B cell (primary cell): ENCODE measurements around the gene CD8B.

ENCODE experiments used
- CTCF ChIP-seq: fragments of 200-600 bp; IDR thresholded peaks from one replicate; pipeline ENCODE4 v1.8.0; 2022; ENCODE audit warnings: antibody characterized with exemption, mild to moderate bottlenecking
- EZH2 ChIP-seq: IDR thresholded peaks from 2 replicates; pipeline ENCODE4 v1.6.1; 2012; ENCODE audit warnings: borderline replicate concordance, low read depth, mild to moderate bottlenecking, moderate library complexity, low read length; ENCODE audit not compliant: insufficient read depth, poor library complexity, severe bottlenecking

- TF ChIP-seq EZH2 = no peak
- TF ChIP-seq CTCF = no peak
These were observed 46.1 kb downstream of the CD8B start for GRCh38 chr2:86815611-86816010.
